ENCODE results near the gene KLHL26. TPM values are rescaled to one million over a fixed set of nuclear protein-coding genes. Genes with fewer than 3 reads are reported as not detected.
A peak's percentile ranks its signal among the peaks of the same experiment; 100 is the strongest.

KLHL26 gene
- total and polyA plus RNA-seq, 9 of the 15 experiments (the other 6 are each of a cell fraction or from before 2014, with no cell fraction given), result 0.13 to 13.3 (median 1.4) TPM

DNA sequence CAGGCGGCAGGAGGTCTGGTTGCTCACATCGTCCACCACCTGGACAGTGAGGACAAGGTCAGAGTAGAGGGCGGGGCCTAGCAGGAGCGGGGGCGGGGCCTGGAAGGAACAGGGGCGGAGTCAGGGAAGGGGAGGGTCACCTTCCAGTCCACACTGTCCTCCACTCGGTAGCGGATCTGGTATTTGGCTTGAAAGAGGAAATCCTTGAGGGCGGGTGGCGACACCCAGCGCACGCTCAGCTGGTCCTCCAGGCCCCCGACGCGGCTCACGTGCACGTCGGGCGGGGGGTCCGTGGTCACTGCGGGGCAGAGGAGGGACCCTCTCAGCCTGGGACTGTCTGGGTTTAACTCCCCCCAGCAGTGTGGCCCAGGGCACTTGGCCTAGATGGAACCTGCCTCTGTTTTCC, 40.1 kb upstream of the KLHL26 start (continued):
- TF ChIP-seq, protein P1, sequence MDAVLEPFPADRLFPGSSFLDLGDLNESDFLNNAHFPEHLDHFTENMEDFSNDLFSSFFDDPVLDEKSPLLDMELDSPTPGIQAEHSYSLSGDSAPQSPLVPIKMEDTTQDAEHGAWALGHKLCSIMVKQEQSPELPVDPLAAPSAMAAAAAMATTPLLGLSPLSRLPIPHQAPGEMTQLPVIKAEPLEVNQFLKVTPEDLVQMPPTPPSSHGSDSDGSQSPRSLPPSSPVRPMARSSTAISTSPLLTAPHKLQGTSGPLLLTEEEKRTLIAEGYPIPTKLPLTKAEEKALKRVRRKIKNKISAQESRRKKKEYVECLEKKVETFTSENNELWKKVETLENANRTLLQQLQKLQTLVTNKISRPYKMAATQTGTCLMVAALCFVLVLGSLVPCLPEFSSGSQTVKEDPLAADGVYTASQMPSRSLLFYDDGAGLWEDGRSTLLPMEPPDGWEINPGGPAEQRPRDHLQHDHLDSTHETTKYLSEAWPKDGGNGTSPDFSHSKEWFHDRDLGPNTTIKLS (IDR thresholded peaks at IDR 0.05; ENCODE audit: borderline replicate concordance, low read depth), result no peak
- TF ChIP-seq GATA2 (CRISPR knock-in tag; IDR thresholded peaks at IDR 0.05) (no peak), SPI1 (IDR thresholded peaks at IDR 0.05; ENCODE audit: borderline replicate concordance, low read depth, low read length) (peak; percentile 82), ELF2 (CRISPR knock-in tag; IDR thresholded peaks at IDR 0.05) (no peak), GTF2A2 (tag; IDR thresholded peaks at IDR 0.05) (no peak), LARP7 (IDR thresholded peaks at IDR 0.05) (no peak), SMARCA5 (IDR thresholded peaks at IDR 0.05) (no peak), TARDBP (IDR thresholded peaks at IDR 0.05) (no peak), POLR2H (tag; IDR thresholded peaks at IDR 0.05; ENCODE audit: low read depth) (no peak), ATF1 (CRISPR knock-in tag; IDR thresholded peaks at IDR 0.05) (no peak), ATF1 (tag; IDR thresholded peaks at IDR 0.05) (peak; percentile 56), ZNF830 (CRISPR knock-in tag; IDR thresholded peaks at IDR 0.05) (no peak), POLR2A (conservative IDR thresholded peaks at IDR 0.05) (no peak; the same call in 1 of the 2 replicates), NFXL1 (CRISPR knock-in tag; IDR thresholded peaks at IDR 0.05) (no peak), CBX2 (IDR thresholded peaks at IDR 0.05; ENCODE audit: insufficient read depth, low read length, poor library complexity, severe bottlenecking) (no peak), ZNF239 (CRISPR knock-in tag; IDR thresholded peaks at IDR 0.05) (no peak)
- TF ChIP-seq, protein P2, sequence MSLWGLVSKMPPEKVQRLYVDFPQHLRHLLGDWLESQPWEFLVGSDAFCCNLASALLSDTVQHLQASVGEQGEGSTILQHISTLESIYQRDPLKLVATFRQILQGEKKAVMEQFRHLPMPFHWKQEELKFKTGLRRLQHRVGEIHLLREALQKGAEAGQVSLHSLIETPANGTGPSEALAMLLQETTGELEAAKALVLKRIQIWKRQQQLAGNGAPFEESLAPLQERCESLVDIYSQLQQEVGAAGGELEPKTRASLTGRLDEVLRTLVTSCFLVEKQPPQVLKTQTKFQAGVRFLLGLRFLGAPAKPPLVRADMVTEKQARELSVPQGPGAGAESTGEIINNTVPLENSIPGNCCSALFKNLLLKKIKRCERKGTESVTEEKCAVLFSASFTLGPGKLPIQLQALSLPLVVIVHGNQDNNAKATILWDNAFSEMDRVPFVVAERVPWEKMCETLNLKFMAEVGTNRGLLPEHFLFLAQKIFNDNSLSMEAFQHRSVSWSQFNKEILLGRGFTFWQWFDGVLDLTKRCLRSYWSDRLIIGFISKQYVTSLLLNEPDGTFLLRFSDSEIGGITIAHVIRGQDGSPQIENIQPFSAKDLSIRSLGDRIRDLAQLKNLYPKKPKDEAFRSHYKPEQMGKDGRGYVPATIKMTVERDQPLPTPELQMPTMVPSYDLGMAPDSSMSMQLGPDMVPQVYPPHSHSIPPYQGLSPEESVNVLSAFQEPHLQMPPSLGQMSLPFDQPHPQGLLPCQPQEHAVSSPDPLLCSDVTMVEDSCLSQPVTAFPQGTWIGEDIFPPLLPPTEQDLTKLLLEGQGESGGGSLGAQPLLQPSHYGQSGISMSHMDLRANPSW (CRISPR knock-in tag; IDR thresholded peaks at IDR 0.05), result no peak
- TF ChIP-seq, protein P3, sequence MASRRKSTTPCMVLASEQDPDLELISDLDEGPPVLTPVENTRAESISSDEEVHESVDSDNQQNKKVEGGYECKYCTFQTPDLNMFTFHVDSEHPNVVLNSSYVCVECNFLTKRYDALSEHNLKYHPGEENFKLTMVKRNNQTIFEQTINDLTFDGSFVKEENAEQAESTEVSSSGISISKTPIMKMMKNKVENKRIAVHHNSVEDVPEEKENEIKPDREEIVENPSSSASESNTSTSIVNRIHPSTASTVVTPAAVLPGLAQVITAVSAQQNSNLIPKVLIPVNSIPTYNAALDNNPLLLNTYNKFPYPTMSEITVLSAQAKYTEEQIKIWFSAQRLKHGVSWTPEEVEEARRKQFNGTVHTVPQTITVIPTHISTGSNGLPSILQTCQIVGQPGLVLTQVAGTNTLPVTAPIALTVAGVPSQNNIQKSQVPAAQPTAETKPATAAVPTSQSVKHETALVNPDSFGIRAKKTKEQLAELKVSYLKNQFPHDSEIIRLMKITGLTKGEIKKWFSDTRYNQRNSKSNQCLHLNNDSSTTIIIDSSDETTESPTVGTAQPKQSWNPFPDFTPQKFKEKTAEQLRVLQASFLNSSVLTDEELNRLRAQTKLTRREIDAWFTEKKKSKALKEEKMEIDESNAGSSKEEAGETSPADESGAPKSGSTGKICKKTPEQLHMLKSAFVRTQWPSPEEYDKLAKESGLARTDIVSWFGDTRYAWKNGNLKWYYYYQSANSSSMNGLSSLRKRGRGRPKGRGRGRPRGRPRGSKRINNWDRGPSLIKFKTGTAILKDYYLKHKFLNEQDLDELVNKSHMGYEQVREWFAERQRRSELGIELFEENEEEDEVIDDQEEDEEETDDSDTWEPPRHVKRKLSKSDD (conservative IDR thresholded peaks at IDR 0.05; ENCODE audit: low read length), result no peak
- TF ChIP-seq, protein P4, sequence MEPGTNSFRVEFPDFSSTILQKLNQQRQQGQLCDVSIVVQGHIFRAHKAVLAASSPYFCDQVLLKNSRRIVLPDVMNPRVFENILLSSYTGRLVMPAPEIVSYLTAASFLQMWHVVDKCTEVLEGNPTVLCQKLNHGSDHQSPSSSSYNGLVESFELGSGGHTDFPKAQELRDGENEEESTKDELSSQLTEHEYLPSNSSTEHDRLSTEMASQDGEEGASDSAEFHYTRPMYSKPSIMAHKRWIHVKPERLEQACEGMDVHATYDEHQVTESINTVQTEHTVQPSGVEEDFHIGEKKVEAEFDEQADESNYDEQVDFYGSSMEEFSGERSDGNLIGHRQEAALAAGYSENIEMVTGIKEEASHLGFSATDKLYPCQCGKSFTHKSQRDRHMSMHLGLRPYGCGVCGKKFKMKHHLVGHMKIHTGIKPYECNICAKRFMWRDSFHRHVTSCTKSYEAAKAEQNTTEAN (CRISPR knock-in tag; IDR thresholded peaks at IDR 0.05), result no peak
- TF ChIP-seq, protein P5, sequence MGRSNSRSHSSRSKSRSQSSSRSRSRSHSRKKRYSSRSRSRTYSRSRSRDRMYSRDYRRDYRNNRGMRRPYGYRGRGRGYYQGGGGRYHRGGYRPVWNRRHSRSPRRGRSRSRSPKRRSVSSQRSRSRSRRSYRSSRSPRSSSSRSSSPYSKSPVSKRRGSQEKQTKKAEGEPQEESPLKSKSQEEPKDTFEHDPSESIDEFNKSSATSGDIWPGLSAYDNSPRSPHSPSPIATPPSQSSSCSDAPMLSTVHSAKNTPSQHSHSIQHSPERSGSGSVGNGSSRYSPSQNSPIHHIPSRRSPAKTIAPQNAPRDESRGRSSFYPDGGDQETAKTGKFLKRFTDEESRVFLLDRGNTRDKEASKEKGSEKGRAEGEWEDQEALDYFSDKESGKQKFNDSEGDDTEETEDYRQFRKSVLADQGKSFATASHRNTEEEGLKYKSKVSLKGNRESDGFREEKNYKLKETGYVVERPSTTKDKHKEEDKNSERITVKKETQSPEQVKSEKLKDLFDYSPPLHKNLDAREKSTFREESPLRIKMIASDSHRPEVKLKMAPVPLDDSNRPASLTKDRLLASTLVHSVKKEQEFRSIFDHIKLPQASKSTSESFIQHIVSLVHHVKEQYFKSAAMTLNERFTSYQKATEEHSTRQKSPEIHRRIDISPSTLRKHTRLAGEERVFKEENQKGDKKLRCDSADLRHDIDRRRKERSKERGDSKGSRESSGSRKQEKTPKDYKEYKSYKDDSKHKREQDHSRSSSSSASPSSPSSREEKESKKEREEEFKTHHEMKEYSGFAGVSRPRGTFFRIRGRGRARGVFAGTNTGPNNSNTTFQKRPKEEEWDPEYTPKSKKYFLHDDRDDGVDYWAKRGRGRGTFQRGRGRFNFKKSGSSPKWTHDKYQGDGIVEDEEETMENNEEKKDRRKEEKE (IDR thresholded peaks at IDR 0.05; ENCODE audit: borderline replicate concordance in 1 of 2, control insufficient read depth in 1 of 2, low read depth in 2 of 2, low read length in 1 of 2), result no peak
